Activated naive CD8-positive, alpha-beta T cell treated with anti-CD3 and anti-CD28 coated beads, Interleukin-2, amount 10 ng/mL, durations not matched to agents 7 days and 5 days (primary cell): ENCODE results near the gene SYNGR3. TPM values are rescaled to one million over a fixed set of nuclear protein-coding genes. Genes with fewer than 3 reads are reported as not detected.
"Not testable (repeated sequence)": the region's sequence is repeated elsewhere in the genome, so short reads cannot be mapped to it uniquely, and the experiment has no call there.

Source experiments
- ATAC-seq: fragments of 150-1000 bp; cut with Tn5 transposase; one replicate; pipeline ENCODE4 v1.10.0; 2021; ENCODE audit warnings: low read depth, moderate library complexity
- POLR2A ChIA-PET: fragments of 350-600 bp; sonication (Branson Sonifier 250); formaldehyde crosslinking; loops from one replicate; lab custom pipeline; 2021; ENCODE audit warnings: antibody characterized with exemption; lab: Charles Lee
- DNase-seq: peaks from one replicate; pipeline ENCODE4 v3.0.0; 2021
- H3K27ac Mint-ChIP-seq: one replicate; pipeline ENCODE4 v1.8.0; 2022; ENCODE audit warnings: mild to moderate bottlenecking, mixed read lengths
- H3K27me3 Mint-ChIP-seq: one replicate; pipeline ENCODE4 v1.8.0; 2022; ENCODE audit warnings: mild to moderate bottlenecking, moderate library complexity, mixed read lengths
- H3K36me3 Mint-ChIP-seq: one replicate; pipeline ENCODE4 v1.8.0; 2021; ENCODE audit warnings: mild to moderate bottlenecking, mixed read lengths
- H3K4me1 Mint-ChIP-seq: one replicate; pipeline ENCODE4 v1.8.0; 2021; ENCODE audit warnings: mixed read lengths
- H3K4me3 Mint-ChIP-seq: one replicate; pipeline ENCODE4 v1.8.0; 2022; ENCODE audit warnings: mild to moderate bottlenecking, moderate library complexity, mixed read lengths
- H3K9me3 Mint-ChIP-seq: one replicate; pipeline ENCODE4 v1.8.0; 2021; ENCODE audit warnings: mixed read lengths
- total RNA-seq, 2 experiments: library from RNA; stranded (reverse); gene quantifications; one replicate each; pipeline ENCODE4 v1.2.3, GENCODE V29; 2021

Gene SYNGR3
- total RNA-seq, 2 experiments from 2014 or later, result 2.0 to 2.2 TPM

DNA sequence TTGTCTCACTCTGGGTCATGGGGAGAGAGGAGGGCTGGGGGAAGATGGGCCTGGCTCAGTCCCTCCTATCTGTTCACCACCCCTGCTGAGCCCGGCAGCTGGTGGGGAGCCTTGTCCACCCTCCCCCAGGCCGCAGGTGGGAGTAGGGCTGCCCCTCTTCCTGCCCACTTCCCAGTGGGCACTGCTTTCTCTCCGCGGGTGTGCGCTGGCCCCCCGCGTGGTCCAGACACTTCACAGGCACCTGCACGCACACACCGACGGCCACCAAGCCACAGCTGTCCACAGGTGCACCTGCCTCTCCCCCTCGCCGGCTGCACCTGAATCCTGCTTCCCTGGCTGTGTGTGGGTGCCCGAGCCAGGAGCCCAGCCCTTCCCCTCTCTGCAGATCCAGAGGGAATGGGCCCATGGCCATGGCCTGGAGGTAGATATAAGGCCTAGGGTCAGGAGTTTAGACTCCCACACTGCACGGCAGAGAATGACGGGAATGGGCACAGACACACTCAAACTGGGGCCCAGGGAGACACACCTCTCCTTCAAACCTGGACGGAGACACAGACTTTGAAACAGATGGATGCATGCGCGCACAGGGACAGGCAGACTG is 39.0 kb downstream of the SYNGR3 start:
- no peaks in the 10 kb centered on the region for H3K9me3 Mint-ChIP-seq
- H3K4me3 Mint-ChIP-seq, result no peak overlapping the region
- POLR2A ChIA-PET, result interaction anchor here (0.8 kb wide), 1 partner anchor 127 kb away, joined by 3 read pairs; the partner anchor contains the start of gene TRAF7
- no peaks in the 10 kb centered on the region for H3K36me3 Mint-ChIP-seq
- peaks cover 7% of the 10 kb centered on the region for H3K4me1 Mint-ChIP-seq
- ATAC-seq (no peak), DNase-seq (no peak)
- H3K27ac Mint-ChIP-seq, result no peak overlapping the region
- H3K27me3 Mint-ChIP-seq, result peaks cover 11% of the 10 kb centered on the region

GRCh38 chr16:2029350-2029749 is 39.6 kb downstream of the SYNGR3 start:
- H3K27ac Mint-ChIP-seq, result no peak overlapping the region
- no peak for ATAC-seq
- H3K9me3 Mint-ChIP-seq, result no peaks in the 10 kb centered on the region
- no peak overlapping the region for H3K4me3 Mint-ChIP-seq
- H3K36me3 Mint-ChIP-seq, result no peaks in the 10 kb centered on the region
- H3K4me1 Mint-ChIP-seq, result peaks cover 3% of the 10 kb centered on the region
- peaks cover 11% of the 10 kb centered on the region for H3K27me3 Mint-ChIP-seq
- POLR2A ChIA-PET, result no interaction called here
- no peak for DNase-seq

DNA sequence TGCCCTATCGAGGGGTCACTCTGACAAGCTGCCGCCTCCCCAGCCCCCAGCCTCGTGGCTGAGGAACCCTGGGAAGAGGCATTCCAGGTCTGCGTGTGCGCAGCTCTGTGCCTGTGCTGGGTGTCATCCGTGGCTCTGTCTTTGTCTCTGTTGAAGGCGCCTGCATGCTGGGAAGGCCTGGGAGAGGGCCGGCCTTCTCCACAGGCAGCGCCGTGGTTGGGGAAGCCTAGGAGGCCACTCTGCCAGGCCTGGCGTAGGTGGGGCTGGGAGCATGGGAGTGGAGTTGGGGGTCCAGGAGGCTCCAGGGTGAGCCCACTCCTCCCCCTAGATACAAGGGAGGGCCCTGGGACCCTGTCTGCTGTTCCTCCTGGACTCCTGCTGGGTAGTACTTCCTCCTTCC is 40.3 kb downstream of the SYNGR3 start:
- H3K4me1 Mint-ChIP-seq, result peaks cover 3% of the 10 kb centered on the region
- H3K27me3 Mint-ChIP-seq, result peaks cover 8% of the 10 kb centered on the region
- DNase-seq, result no peak
- ATAC-seq, result no peak
- H3K9me3 Mint-ChIP-seq, result no peaks in the 10 kb centered on the region
- no peaks in the 10 kb centered on the region for H3K36me3 Mint-ChIP-seq
- H3K4me3 Mint-ChIP-seq, result no peak overlapping the region
- no peak overlapping the region for H3K27ac Mint-ChIP-seq
- POLR2A ChIA-PET, result no interaction called here

DNA sequence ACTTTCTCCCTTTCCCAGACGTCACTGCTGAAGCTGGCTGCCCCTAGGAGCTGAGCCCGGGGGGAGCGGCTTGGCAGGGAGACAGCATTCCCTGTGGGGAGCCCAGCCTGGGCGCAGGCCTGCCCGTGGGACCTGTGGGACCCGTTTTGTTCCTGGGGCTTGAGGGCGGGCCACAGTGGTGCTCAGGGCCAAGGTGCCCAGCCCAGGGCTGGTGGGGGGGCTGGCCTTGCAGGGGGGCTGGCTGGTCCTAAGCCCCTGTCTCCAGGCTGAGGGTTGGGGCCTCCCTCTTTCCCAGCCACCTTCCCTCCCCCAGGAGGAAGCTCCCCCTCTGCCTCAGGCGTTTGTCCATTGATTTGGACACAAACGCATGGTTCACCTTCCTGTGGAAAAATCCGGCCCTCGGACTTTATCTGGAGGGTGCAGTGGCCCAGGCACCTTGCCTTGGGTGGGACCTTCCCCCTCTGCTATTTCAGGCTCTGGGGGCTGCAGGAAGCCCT is 41.4 kb downstream of the SYNGR3 start:
- Mint-ChIP-seq H3K4me1 (peaks cover 3% of the 10 kb centered on the region), H3K36me3 (no peaks in the 10 kb centered on the region), H3K27me3 (peaks cover 4% of the 10 kb centered on the region), H3K9me3 (no peaks in the 10 kb centered on the region), H3K27ac (no peak overlapping the region), H3K4me3 (no peak overlapping the region)
- DNase-seq, result peak; percentile 25
- POLR2A ChIA-PET, result interaction anchor here (1.3 kb wide), 1 partner anchor 124 kb away, joined by 4 read pairs; the partner anchor contains the start of gene TRAF7
- ATAC-seq, result no peak

DNA sequence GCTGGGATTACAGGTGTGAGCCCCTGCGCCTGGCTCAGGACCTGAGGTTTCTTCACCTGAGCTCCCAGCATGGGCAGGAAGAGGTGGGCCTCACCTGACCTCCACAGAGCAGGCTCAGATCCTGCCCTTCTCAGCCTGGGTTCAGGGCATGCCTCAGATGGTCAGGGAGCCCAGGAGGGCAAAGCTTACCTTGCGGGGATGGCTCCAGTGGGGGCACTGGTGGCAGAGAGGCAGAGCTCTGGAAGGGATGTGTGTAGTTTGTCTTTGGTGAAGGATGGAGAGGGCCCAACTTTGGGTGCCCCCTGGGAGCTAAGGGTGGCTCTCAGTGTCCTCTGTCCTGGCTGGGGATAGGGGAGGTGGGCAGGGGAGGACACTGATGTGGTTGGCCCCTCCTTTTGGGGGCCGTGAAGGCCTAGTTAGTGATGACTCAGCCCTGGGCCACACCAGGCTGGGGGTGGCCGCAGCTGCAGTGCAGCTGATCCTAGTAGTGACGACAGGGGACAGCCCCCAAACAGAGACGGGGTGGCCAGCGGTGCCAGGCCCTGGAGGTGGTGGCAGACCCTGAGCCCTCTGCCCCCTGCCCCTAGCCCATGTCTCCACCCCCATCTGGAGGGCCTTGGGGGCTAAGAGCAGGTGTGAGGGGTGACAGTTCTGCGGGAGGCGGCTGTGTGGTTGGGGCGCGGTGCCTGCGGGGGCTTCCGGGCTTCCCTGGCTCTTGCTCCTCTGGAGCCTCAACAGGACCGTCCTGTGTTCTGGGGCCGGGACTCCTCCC is 42.7 kb downstream of the SYNGR3 start:
- Mint-ChIP-seq H3K4me1 (peaks cover 3% of the 10 kb centered on the region), H3K4me3 (no peak overlapping the region), H3K27me3 (peaks cover 4% of the 10 kb centered on the region), H3K9me3 (no peaks in the 10 kb centered on the region), H3K27ac (no peak overlapping the region), H3K36me3 (no peaks in the 10 kb centered on the region)
- POLR2A ChIA-PET, result interaction anchor here (1.1 to 1.3 kb wide), 3 partner anchors 8 to 123 kb away, joined by 3 to 4 read pairs (median 3); partner anchors contain the start of genes NTHL1, TRAF7 and TSC2
- peak; percentile 39 for DNase-seq
- no peak for ATAC-seq

DNA sequence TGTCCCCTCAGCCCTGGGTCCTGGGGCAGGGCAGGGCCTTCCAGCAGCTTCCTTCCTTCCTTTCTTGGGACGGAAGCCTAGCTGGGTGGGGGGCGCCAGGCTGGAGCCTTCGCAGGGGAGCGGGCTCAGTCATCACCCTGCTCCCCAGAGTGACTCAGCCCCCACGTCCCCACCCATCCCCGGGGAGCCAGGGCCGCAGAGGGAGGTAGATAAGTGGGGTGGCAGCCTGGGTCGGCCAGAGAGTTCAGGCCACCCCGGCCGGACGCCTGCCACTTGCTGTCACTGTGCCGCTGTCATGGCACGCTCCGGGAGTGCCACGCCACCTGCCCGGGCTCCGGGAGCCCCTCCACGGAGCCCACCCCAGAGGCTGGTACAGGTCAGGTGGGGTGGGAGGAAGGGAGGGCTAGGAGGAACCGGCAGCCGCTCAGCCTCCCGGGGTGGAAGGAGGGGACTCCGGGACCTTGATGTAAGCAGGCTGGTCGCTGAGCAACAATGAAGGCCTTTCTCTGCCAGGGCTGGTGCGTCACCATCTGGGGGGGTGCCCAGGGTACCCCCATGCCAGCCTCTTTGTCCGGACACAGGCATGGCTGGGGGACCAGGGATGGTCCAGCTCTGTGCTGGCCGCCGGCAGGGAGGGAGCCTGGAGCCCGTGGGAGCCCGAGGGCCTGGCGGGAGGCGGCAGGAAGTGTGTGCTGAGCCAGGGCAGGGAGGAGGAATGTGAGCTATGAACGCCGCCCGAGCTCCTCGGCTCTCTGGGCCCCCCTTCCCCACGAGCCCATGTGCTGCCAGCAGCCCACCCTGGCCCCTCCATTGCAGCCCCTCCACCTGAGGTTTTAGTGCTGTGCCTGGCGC is 43.5 kb downstream of the SYNGR3 start:
- peak overlapping the region; percentile 22 for H3K4me3 Mint-ChIP-seq
- peak overlapping the region; percentile 48 for H3K27ac Mint-ChIP-seq
- no peaks in the 10 kb centered on the region for H3K4me1 Mint-ChIP-seq
- no peaks in the 10 kb centered on the region for H3K36me3 Mint-ChIP-seq
- DNase-seq, result no peak
- H3K9me3 Mint-ChIP-seq, result no peaks in the 10 kb centered on the region
- POLR2A ChIA-PET, result interaction anchor here (1.1 kb wide), 1 partner anchor 9 kb away, joined by 3 read pairs; no protein-coding TSS in a partner anchor
- ATAC-seq, result peak; percentile 30
- H3K27me3 Mint-ChIP-seq, result peaks cover 4% of the 10 kb centered on the region

- H3K27ac Mint-ChIP-seq, POLR2A ChIA-PET, DNase-seq, H3K4me1 Mint-ChIP-seq, H3K36me3 Mint-ChIP-seq, H3K9me3 Mint-ChIP-seq, H3K27me3 Mint-ChIP-seq, H3K4me3 Mint-ChIP-seq, ATAC-seq: not testable (repeated sequence)
Measured at GRCh38 chr16:2033909-2034695, 44.3 kb downstream of the SYNGR3 start.

- no peaks in the 10 kb centered on the region for H3K4me1 Mint-ChIP-seq
- no peaks in the 10 kb centered on the region for H3K9me3 Mint-ChIP-seq
- ATAC-seq (no peak), DNase-seq (no peak)
- H3K36me3 Mint-ChIP-seq, result no peaks in the 10 kb centered on the region
- POLR2A ChIA-PET, result no interaction called here
- no peak overlapping the region for H3K4me3 Mint-ChIP-seq
- H3K27me3 Mint-ChIP-seq, result no peaks in the 10 kb centered on the region
- no peak overlapping the region for H3K27ac Mint-ChIP-seq
Measured at GRCh38 chr16:2034696-2035430, 45.1 kb downstream of the SYNGR3 start.

- H3K4me3 Mint-ChIP-seq, result no peak overlapping the region
- ATAC-seq, result no peak
- POLR2A ChIA-PET, result no interaction called here
- H3K9me3 Mint-ChIP-seq, result no peaks in the 10 kb centered on the region
- no peaks in the 10 kb centered on the region for H3K27me3 Mint-ChIP-seq
- H3K27ac Mint-ChIP-seq, result no peak overlapping the region
- no peak for DNase-seq
- H3K36me3 Mint-ChIP-seq, result no peaks in the 10 kb centered on the region
- no peaks in the 10 kb centered on the region for H3K4me1 Mint-ChIP-seq
Measured at GRCh38 chr16:2035431-2036199, 45.8 kb downstream of the SYNGR3 start.

DNA sequence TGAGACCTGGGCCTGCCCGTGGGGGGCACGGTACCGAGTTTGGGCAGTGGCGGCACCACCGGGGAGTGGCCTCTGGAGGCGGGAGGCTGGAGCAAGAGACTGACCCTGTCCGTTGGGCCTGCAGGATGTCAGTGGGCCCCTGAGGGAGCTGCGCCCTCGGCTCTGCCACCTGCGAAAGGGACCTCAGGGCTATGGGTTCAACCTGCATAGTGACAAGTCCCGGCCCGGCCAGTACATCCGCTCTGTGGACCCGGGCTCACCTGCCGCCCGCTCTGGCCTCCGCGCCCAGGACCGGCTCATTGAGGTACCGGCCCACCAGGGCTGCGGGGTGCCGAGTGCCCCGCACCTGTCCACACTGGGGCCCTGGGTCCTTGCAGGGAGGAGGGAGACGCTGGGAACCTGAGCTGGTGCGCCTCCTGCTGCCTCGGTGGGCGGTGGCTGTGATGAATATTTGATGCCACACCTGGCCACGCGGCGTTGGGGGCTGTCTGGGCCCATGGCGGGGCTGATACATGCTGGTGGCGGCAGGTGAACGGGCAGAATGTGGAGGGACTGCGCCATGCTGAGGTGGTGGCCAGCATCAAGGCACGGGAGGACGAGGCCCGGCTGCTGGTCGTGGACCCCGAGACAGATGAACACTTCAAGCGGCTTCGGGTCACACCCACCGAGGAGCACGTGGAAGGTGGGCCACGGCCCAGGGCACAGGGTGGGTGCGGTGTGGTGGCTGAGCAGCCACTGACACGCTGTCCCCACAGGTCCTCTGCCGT is 46.6 kb downstream of the SYNGR3 start:
- H3K36me3 Mint-ChIP-seq, result no peaks in the 10 kb centered on the region
- no peak for DNase-seq
- no peak for ATAC-seq
- H3K4me3 Mint-ChIP-seq, result no peak overlapping the region
- H3K4me1 Mint-ChIP-seq, result no peaks in the 10 kb centered on the region
- H3K27ac Mint-ChIP-seq, result no peak overlapping the region
- POLR2A ChIA-PET, result no interaction called here
- no peaks in the 10 kb centered on the region for H3K9me3 Mint-ChIP-seq
- no peaks in the 10 kb centered on the region for H3K27me3 Mint-ChIP-seq

DNA sequence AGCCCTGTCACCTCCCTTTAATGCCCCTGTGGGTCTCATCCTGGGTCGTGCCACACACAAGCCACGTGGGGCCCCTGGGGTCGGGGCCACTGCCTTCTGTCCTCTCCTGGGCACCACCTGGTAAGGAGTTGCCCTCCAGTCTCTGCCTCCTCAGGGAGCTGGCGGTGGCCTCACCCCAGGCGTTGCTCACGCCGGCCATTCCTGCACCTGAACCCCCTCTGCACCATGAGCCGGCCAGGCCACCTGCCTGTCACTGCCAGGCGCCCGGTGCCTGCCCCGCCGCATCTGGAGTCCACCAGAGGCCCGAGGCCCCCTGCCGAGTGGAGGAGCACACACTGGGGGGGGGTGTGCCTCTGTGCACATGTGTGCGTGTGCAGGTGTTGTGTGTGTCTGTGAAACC is 47.3 kb downstream of the SYNGR3 start:
- H3K4me3 Mint-ChIP-seq, result no peak overlapping the region

More for the DNA sequence above, 47.3 kb downstream of the SYNGR3 start:
- no peak for ATAC-seq
- Mint-ChIP-seq H3K9me3 (no peaks in the 10 kb centered on the region), H3K27me3 (no peaks in the 10 kb centered on the region), H3K27ac (no peak overlapping the region), H3K4me1 (no peaks in the 10 kb centered on the region), H3K36me3 (no peaks in the 10 kb centered on the region)
- DNase-seq, result no peak
- POLR2A ChIA-PET, result no interaction called here
